ENCODE measurements around the gene ANKS1B. TPM values are rescaled to one million over a fixed set of nuclear protein-coding genes. Genes with fewer than 3 reads are reported as not detected.
"Not testable (repeated sequence)": the region's sequence is repeated elsewhere in the genome, so short reads cannot be mapped to it uniquely, and the experiment has no call there.

ANKS1B gene
- total RNA-seq, 1 donor from 2014 or later, result 5.6 TPM

DNA sequence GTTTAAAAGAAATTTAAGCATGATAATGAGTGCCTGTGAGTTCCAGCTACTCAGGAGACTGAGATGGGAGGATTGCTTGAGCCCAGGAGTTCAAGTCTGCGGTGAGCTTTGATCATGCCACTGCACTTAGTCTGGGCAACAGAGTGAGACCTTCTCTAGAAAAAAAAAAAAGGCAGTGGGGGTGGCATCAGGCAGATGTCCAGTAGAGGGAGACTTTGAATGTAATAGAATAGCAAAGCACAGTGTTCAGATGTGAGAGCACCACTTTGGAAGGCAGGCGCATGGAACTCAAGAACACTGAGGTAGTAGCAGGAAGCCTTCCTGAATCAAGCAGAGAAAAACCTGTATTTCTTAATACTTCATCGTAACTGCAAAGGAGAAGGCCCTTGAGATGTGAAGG, 731.7 kb downstream of the ANKS1B start:
- Mint-ChIP-seq H3K4me3 (peak overlapping the region; percentile 19), H3K4me1 (peaks cover 10% of the 10 kb centered on the region), H3K9me3 (peaks cover 8% of the 10 kb centered on the region), H3K27ac (ENCODE audit: unreplicated experiment) (no peak overlapping the region), H3K27me3 (ENCODE audit: low read depth) (no peaks in the 10 kb centered on the region), H3K36me3 (ENCODE audit: low read depth) (peaks cover 3% of the 10 kb centered on the region)
- TF ChIP-seq, protein P1, sequence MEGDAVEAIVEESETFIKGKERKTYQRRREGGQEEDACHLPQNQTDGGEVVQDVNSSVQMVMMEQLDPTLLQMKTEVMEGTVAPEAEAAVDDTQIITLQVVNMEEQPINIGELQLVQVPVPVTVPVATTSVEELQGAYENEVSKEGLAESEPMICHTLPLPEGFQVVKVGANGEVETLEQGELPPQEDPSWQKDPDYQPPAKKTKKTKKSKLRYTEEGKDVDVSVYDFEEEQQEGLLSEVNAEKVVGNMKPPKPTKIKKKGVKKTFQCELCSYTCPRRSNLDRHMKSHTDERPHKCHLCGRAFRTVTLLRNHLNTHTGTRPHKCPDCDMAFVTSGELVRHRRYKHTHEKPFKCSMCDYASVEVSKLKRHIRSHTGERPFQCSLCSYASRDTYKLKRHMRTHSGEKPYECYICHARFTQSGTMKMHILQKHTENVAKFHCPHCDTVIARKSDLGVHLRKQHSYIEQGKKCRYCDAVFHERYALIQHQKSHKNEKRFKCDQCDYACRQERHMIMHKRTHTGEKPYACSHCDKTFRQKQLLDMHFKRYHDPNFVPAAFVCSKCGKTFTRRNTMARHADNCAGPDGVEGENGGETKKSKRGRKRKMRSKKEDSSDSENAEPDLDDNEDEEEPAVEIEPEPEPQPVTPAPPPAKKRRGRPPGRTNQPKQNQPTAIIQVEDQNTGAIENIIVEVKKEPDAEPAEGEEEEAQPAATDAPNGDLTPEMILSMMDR (conservative IDR thresholded peaks at IDR 0.05), result peak; percentile 40
- DNase-seq (ENCODE audit: low read depth, low spot score), result no peak

DNA sequence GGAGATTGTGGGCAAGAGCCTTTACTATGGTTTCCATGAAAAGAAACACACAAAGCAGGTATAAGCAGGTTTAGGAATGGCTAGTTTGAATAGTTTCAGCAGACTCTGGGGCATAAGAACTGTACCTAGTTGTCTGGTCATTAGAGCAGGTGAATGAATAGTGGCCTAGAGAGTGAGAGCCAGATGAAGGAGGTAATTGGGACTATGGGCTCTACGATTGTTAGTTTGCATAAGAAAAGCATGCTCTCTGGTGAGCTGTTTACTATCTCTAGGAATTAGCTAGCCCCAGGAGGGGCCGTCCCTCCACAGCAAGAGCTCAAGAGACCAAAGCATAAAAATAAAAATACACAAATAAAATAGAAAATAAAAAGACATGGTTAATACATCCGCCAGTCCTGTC, 734.6 kb downstream of the ANKS1B start:
- no peak for DNase-seq (ENCODE audit: low read depth, low spot score)
- Mint-ChIP-seq H3K4me1 (peaks cover 19% of the 10 kb centered on the region), H3K4me3 (no peak overlapping the region), H3K36me3 (ENCODE audit: low read depth) (peaks cover 5% of the 10 kb centered on the region), H3K27me3 (ENCODE audit: low read depth) (no peaks in the 10 kb centered on the region), H3K27ac (ENCODE audit: unreplicated experiment) (no peak overlapping the region), H3K9me3 (peaks cover 8% of the 10 kb centered on the region)
- TF ChIP-seq, protein P1 (conservative IDR thresholded peaks at IDR 0.05), result no peak

DNA sequence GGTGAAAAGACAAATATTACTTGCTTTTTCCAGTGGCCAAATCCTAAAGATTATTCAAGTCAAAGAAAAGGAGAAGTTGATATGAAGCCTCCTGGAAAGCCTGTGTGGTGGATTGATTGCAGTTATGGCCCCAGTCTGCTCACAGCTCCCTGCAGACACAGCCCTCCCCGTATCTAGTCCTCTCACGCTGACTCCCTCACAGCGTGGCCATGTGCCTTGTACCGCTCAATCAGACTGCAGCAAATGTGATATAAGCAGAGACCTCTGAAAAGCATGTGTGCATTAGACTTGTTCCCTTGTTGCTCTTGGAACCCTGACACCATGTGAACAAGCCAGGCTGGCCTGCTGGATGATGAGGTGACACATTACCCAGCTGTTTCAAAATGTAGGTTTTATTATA, 735.2 kb downstream of the ANKS1B start:
- Mint-ChIP-seq H3K27me3 (ENCODE audit: low read depth) (no peaks in the 10 kb centered on the region), H3K27ac (ENCODE audit: unreplicated experiment) (no peak overlapping the region), H3K9me3 (peaks cover 8% of the 10 kb centered on the region), H3K4me1 (peaks cover 19% of the 10 kb centered on the region), H3K36me3 (ENCODE audit: low read depth) (peaks cover 5% of the 10 kb centered on the region), H3K4me3 (no peak overlapping the region)
- TF ChIP-seq, protein P1 (conservative IDR thresholded peaks at IDR 0.05), result no peak
- no peak for DNase-seq (ENCODE audit: low read depth, low spot score)

DNA sequence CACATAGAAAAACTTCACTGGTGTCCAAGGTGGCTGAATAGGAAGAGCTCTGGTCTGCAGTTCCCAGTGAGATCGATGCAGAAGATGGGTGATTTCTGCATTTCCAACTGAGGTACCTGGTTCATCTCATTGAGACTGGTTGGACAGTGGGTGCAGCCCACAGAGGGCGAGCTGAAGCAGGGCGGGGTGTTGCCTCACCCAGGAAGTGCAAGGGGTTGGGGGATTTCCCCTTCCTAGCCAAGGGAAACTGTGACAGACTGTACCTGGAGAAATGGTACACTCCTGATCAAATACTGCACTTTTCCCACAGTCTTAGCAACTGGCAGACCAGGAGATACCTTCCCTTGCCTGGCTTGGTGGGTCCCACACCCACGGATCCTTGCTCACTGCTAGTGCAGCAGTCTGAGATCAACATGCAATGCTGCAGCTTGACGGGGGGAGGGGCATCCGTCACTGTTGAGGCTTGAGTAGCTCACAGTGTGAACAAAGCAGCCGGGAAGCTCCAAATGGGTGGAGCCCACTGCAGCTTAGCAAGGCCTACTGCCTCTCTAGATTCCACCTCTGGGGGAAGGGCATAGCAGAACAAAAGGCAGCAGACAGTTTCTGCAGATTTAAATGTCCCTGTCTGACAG, 746.7 kb downstream of the ANKS1B start:
- H3K27me3 Mint-ChIP-seq (ENCODE audit: low read depth); H3K27ac Mint-ChIP-seq (ENCODE audit: unreplicated experiment); H3K4me3 Mint-ChIP-seq: not testable (repeated sequence)
- H3K4me1 Mint-ChIP-seq, result peaks cover 27% of the 10 kb centered on the region
- H3K36me3 Mint-ChIP-seq (ENCODE audit: low read depth), result peaks cover 38% of the 10 kb centered on the region
- peaks cover 21% of the 10 kb centered on the region for H3K9me3 Mint-ChIP-seq
- DNase-seq (ENCODE audit: low read depth, low spot score), result peak; percentile 47

DNA sequence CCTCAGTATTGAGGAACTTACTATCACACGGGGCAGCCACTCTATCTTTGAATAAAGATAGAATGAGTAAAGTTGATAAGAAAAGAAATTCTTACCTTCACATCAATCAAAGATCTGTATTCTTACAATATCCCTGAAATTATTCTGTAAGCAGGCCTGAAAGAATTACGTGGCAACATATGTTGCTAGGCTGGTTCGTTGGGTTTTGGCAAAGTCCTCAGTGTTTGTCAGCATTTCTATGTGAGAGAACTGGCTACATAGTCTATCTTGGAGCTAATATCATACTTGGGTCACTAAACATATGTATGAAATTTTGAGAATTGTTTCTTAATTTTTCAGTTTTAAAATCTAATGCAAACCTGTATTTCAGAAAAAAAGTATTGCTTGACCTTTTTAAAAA, 749.4 kb downstream of the ANKS1B start:
- TF ChIP-seq, protein P1 (conservative IDR thresholded peaks at IDR 0.05), result no peak
- H3K27ac Mint-ChIP-seq (ENCODE audit: unreplicated experiment), result no peak overlapping the region
- DNase-seq (ENCODE audit: low read depth, low spot score), result no peak
- H3K4me3 Mint-ChIP-seq, result no peak overlapping the region
- no peaks in the 10 kb centered on the region for H3K27me3 Mint-ChIP-seq (ENCODE audit: low read depth)
- peaks cover 14% of the 10 kb centered on the region for H3K9me3 Mint-ChIP-seq
- H3K4me1 Mint-ChIP-seq, result peaks cover 31% of the 10 kb centered on the region
- H3K36me3 Mint-ChIP-seq (ENCODE audit: low read depth), result peaks cover 23% of the 10 kb centered on the region

DNA sequence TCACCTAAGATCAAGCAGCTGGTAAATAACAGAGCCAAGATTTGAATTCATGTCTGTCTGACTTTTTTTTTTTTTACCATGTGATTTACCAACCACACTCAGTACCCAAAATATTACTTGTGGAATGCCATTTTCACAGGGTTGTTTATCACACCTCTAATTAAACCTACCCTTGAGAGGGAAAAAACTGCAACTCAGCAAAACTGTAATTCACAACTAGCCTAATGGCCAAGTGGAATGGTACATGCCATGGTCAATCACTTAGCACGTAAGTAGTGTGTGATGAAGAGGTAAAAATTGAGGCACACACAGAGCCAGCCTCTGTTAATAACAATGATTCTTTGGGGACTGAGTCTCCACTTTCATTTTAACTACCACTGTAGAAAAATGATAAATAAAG, 750.0 kb downstream of the ANKS1B start:
- H3K27me3 Mint-ChIP-seq (ENCODE audit: low read depth), result no peaks in the 10 kb centered on the region
- TF ChIP-seq, protein P1 (conservative IDR thresholded peaks at IDR 0.05), result no peak
- peaks cover 17% of the 10 kb centered on the region for H3K36me3 Mint-ChIP-seq (ENCODE audit: low read depth)
- H3K9me3 Mint-ChIP-seq, result peaks cover 10% of the 10 kb centered on the region
- no peak overlapping the region for H3K27ac Mint-ChIP-seq (ENCODE audit: unreplicated experiment)
- peaks cover 26% of the 10 kb centered on the region for H3K4me1 Mint-ChIP-seq
- H3K4me3 Mint-ChIP-seq, result no peak overlapping the region
- DNase-seq (ENCODE audit: low read depth, low spot score), result no peak
